ENCODE data around the gene STK10. TPM values are rescaled to one million over a fixed set of nuclear protein-coding genes. Genes with fewer than 3 reads are reported as not detected.

The STK10 gene
- total and polyA plus RNA-seq, 9 of the 15 experiments (the other 6 are each of a cell fraction or from before 2014, with no cell fraction given) = 0.30 to 6.7 (median 2.4) TPM

GRCh38 chr5:172115541-172115982 is 72.5 kb downstream of the STK10 start (continued):
- TF ChIP-seq ZNF407 (IDR thresholded peaks at IDR 0.05; ENCODE audit: low read depth) = no peak
- no peak for TF ChIP-seq CHAMP1 (IDR thresholded peaks at IDR 0.05)
- TF ChIP-seq KLF1 (tag; IDR thresholded peaks at IDR 0.05) = no peak
- TF ChIP-seq RNF2 (IDR thresholded peaks at IDR 0.05) = no peak
- no peak for TF ChIP-seq ARID4B (CRISPR knock-in tag; IDR thresholded peaks at IDR 0.05)
- TF ChIP-seq ZNF324 (CRISPR knock-in tag; IDR thresholded peaks at IDR 0.05) = no peak
- no peak for TF ChIP-seq ZNF778 (CRISPR knock-in tag; IDR thresholded peaks at IDR 0.05)
- TF ChIP-seq SNIP1 (IDR thresholded peaks at IDR 0.05; ENCODE audit: low read depth) = no peak
- TF ChIP-seq MEF2D (tag; conservative IDR thresholded peaks at IDR 0.05; ENCODE audit: low read depth) = no peak
- no peak for TF ChIP-seq NR1H2 (CRISPR knock-in tag; IDR thresholded peaks at IDR 0.05)
- no peak for TF ChIP-seq BRD4 (IDR thresholded peaks at IDR 0.05)
- no peak for TF ChIP-seq ZKSCAN3 (CRISPR knock-in tag; IDR thresholded peaks at IDR 0.05)
